H9 (cell line): Measurements from ENCODE around the gene ATP6V1G2. TPM values are rescaled to one million over a fixed set of nuclear protein-coding genes. Genes with fewer than 3 reads are reported as not detected.

Source experiments
- DNase-seq: peaks from one replicate; pipeline ENCODE4 v3.0.0-alpha.2; 2017
- H2AFZ ChIP-seq: one replicate; pipeline ENCODE4 v1.6.1; 2013; ENCODE audit warnings: mild to moderate bottlenecking, low read length, control low read depth, moderate library complexity
- H2AK5ac ChIP-seq: 2 replicates; pipeline ENCODE4 v1.6.1; 2013; ENCODE audit warnings: low read length, control low read depth, mixed read lengths; ENCODE audit not compliant: insufficient read length
- H2BK120ac ChIP-seq: one replicate; pipeline ENCODE4 v1.6.1; 2013; ENCODE audit warnings: low read depth, mild to moderate bottlenecking, low read length, control low read depth, inconsistent platforms; ENCODE audit not compliant: poor library complexity, severe bottlenecking
- H2BK12ac ChIP-seq: 2 replicates; pipeline ENCODE4 v1.6.1; 2013; ENCODE audit warnings: low read length, control low read depth, mixed read lengths, low read depth; ENCODE audit not compliant: insufficient read length
- H2BK15ac ChIP-seq: 2 replicates; pipeline ENCODE4 v1.6.1; 2013; ENCODE audit warnings: low read depth, low read length, control low read depth
- H2BK20ac ChIP-seq: one replicate; pipeline ENCODE4 v1.6.1; 2013; ENCODE audit warnings: low read depth, mild to moderate bottlenecking, low read length, control low read depth, inconsistent platforms; ENCODE audit not compliant: poor library complexity, severe bottlenecking
- H2BK5ac ChIP-seq: 2 replicates; pipeline ENCODE4 v1.6.1; 2013; ENCODE audit warnings: low read length, control low read depth, mixed read lengths; ENCODE audit not compliant: insufficient read length
- H3K14ac ChIP-seq: 2 replicates; pipeline ENCODE4 v1.6.1; 2013; ENCODE audit warnings: low read length, control low read depth; ENCODE audit not compliant: insufficient read depth
- H3K18ac ChIP-seq: 2 replicates; pipeline ENCODE4 v1.6.1; 2013; ENCODE audit warnings: low read depth, mild to moderate bottlenecking, mixed read lengths, low read length, control low read depth; ENCODE audit not compliant: insufficient read length
- H3K23ac ChIP-seq: 2 replicates; pipeline ENCODE4 v1.6.1; 2013; ENCODE audit warnings: low read length, control low read depth, mixed read lengths, low read depth; ENCODE audit not compliant: insufficient read length
- H3K23me2 ChIP-seq: 2 replicates; pipeline ENCODE4 v1.6.1; 2013; ENCODE audit warnings: low read depth, mild to moderate bottlenecking, mixed read lengths, low read length, control low read depth; ENCODE audit not compliant: insufficient read length, poor library complexity, severe bottlenecking
- H3K27ac ChIP-seq: 2 replicates; pipeline ENCODE4 v1.5.1; 2013; ENCODE audit warnings: low read length, control low read depth, mixed read lengths, low read depth; ENCODE audit not compliant: insufficient read length
- H3K27me3 ChIP-seq: 2 replicates; pipeline ENCODE4 v1.6.1; 2013; ENCODE audit warnings: low read length, control low read depth, inconsistent platforms; ENCODE audit not compliant: insufficient read depth
- H3K4ac ChIP-seq: 2 replicates; pipeline ENCODE4 v1.6.1; 2013; ENCODE audit warnings: low read depth, mild to moderate bottlenecking, control low read depth, inconsistent platforms, low read length, moderate library complexity
- H3K4me1 ChIP-seq: 2 replicates; pipeline ENCODE4 v1.6.1; 2013; ENCODE audit warnings: low read length, control low read depth, inconsistent platforms; ENCODE audit not compliant: insufficient read depth
- H3K4me2 ChIP-seq: 2 replicates; pipeline ENCODE4 v1.6.1; 2013; ENCODE audit warnings: low read length, control low read depth, mixed read lengths; ENCODE audit not compliant: insufficient read length, insufficient read depth
- H3K56ac ChIP-seq: 2 replicates; pipeline ENCODE4 v1.6.1; 2013; ENCODE audit warnings: low read depth, mild to moderate bottlenecking, mixed read lengths, low read length, control low read depth; ENCODE audit not compliant: insufficient read length
- H3K79me1 ChIP-seq: 2 replicates; pipeline ENCODE4 v1.6.1; 2013; ENCODE audit warnings: low read depth, mild to moderate bottlenecking, moderate library complexity, low read length, control low read depth, inconsistent platforms; ENCODE audit not compliant: insufficient read depth, poor library complexity, severe bottlenecking
- H3K79me2 ChIP-seq: 2 replicates; pipeline ENCODE4 v1.6.1; 2013; ENCODE audit warnings: low read length, control low read depth, inconsistent platforms; ENCODE audit not compliant: insufficient read depth
- H3K9ac ChIP-seq: 2 replicates; pipeline ENCODE4 v1.6.1; 2013; ENCODE audit warnings: low read length, control low read depth, mixed read lengths; ENCODE audit not compliant: insufficient read length; ENCODE audit errors: extremely low read depth
- H3K9me3 ChIP-seq: one replicate; pipeline ENCODE4 v1.6.1; 2013; ENCODE audit warnings: low read depth, low read length, inconsistent platforms; ENCODE audit not compliant: control insufficient read depth
- H3T11ph ChIP-seq: one replicate; pipeline ENCODE4 v1.6.1; 2013; ENCODE audit warnings: mild to moderate bottlenecking, low read length, control low read depth, inconsistent platforms
- H4K20me1 ChIP-seq: one replicate; pipeline ENCODE4 v1.6.1; 2013; ENCODE audit not compliant: control insufficient read depth, insufficient read length, insufficient read depth
- H4K5ac ChIP-seq: 2 replicates; pipeline ENCODE4 v1.6.1; 2013; ENCODE audit warnings: low read depth, mild to moderate bottlenecking, mixed read lengths, low read length, control low read depth; ENCODE audit not compliant: insufficient read length
- H4K8ac ChIP-seq: replicated peaks from 2 replicates; pipeline ENCODE4 v1.6.1; 2013; ENCODE audit warnings: low read length, control low read depth, mixed read lengths, low read depth; ENCODE audit not compliant: insufficient read length
- H4K91ac ChIP-seq: 2 replicates; pipeline ENCODE4 v1.6.1; 2013; ENCODE audit warnings: low read depth, mild to moderate bottlenecking, moderate library complexity, mixed read lengths, low read length, control low read depth; ENCODE audit not compliant: insufficient read length
- H3K27ac Mint-ChIP-seq, 3 experiments: 2 replicates in 2 of 3; 3 replicates in 1 of 3; pipeline ENCODE4 v1.8.0; 2020 to 2021; ENCODE audit warnings: mixed read lengths in 3 of 3, mild to moderate bottlenecking in 1 of 3, moderate library complexity in 1 of 3
- H3K27me3 Mint-ChIP-seq: 2 replicates; pipeline ENCODE4 v1.8.0; 2021; ENCODE audit warnings: low read depth, mild to moderate bottlenecking, moderate library complexity, mixed read lengths
- H3K36me3 Mint-ChIP-seq, 3 experiments: 2 replicates in 2 of 3; 3 replicates in 1 of 3; pipeline ENCODE4 v1.8.0; 2020 to 2021; ENCODE audit warnings: low read depth in 3 of 3, mixed read lengths in 3 of 3; ENCODE audit not compliant: insufficient read depth in 1 of 3
- H3K4me1 Mint-ChIP-seq, 2 experiments: 2 replicates each; pipeline ENCODE4 v1.8.0; 2020; ENCODE audit warnings: mixed read lengths in 2 of 2
- H3K4me3 Mint-ChIP-seq, 2 experiments: 2 replicates in 1 of 2; 3 replicates in 1 of 2; pipeline ENCODE4 v1.8.0; 2020 to 2021; ENCODE audit warnings: mild to moderate bottlenecking in 2 of 2, mixed read lengths in 2 of 2, moderate library complexity in 1 of 2
- H3K9me3 Mint-ChIP-seq, 2 experiments: 2 replicates in 1 of 2; 3 replicates in 1 of 2; pipeline ENCODE4 v1.8.0; 2020; ENCODE audit warnings: mild to moderate bottlenecking in 2 of 2, mixed read lengths in 2 of 2, moderate library complexity in 1 of 2
- CTCF ChIP-seq: fragments of 200-600 bp; sonication (generic); conservative IDR thresholded peaks from 3 replicates; pipeline ENCODE4 v1.8.0; 2021; ENCODE audit warnings: antibody characterized with exemption, mild to moderate bottlenecking
- WGBS: extraction: QIAGEN DNeasy Blood & Tissue Kit; methylation state at CpG from one replicate; pipeline ENCODE4 v1.1.7; 2013; ENCODE audit warnings: missing lambda C conversion rate, low lambda C conversion rate, mixed read lengths; ENCODE audit not compliant: insufficient read length; ENCODE audit errors: extremely low coverage; 5-methylcytosine and 5-hydroxymethylcytosine counted together
- total RNA-seq: library from RNA; stranded (reverse); gene quantifications from 2 replicates; pipeline ENCODE4 v1.2.1, GENCODE V29; 2021

The ATP6V1G2 gene
- total RNA-seq, 1 experiment from 2014 or later: 3.8 TPM

GRCh38 chr6:31531162-31531561 lies 15.2 kb downstream of the ATP6V1G2 start:
- H3K36me3 Mint-ChIP-seq: peaks cover 59 to 69% (median 64%) of the 10 kb centered on the region in 3 experiments
- Histone ChIP-seq H2BK120ac (no peak overlapping the region), H3K79me2 (no peaks in the 10 kb centered on the region; the same call in 1 of the 2 replicates), H3K18ac (no peak overlapping the region), H2BK20ac (no peak overlapping the region), H2AFZ (no peak overlapping the region), H2BK5ac (no peak overlapping the region), H3K9ac (no peak overlapping the region), H3K56ac (no peak overlapping the region), H3K23me2 (no peaks in the 10 kb centered on the region), H4K91ac (no peak overlapping the region), H3K9me3 (no peaks in the 10 kb centered on the region), H2BK15ac (no peak overlapping the region), H3K27me3 (no peaks in the 10 kb centered on the region), H2AK5ac (no peak overlapping the region), H3K23ac (no peak overlapping the region), H3K27ac (no peak overlapping the region), H3K79me1 (peaks cover 11% of the 10 kb centered on the region), H4K20me1 (peaks cover 4% of the 10 kb centered on the region), H3K14ac (no peak overlapping the region), H3K4me2 (no peak overlapping the region), H4K5ac (no peak overlapping the region), H3T11ph (no peak overlapping the region), H2BK12ac (no peak overlapping the region), H3K4me1 (no peaks in the 10 kb centered on the region; the same call in 1 of the 2 replicates), H3K4ac (no peak overlapping the region), H4K8ac (no peak overlapping the region)
- H3K4me1 Mint-ChIP-seq: peaks cover 23 to 33% of the 10 kb centered on the region in 2 experiments
- peak overlapping the region in 1 of 3 experiments; percentile 28; a peak in 2 of 7 replicates for H3K27ac Mint-ChIP-seq
- no peak overlapping the region for H3K4me3 Mint-ChIP-seq
- DNase-seq: no peak
- no peaks in the 10 kb centered on the region; a peak in 1 of 5 replicates for H3K9me3 Mint-ChIP-seq
- no peaks in the 10 kb centered on the region for H3K27me3 Mint-ChIP-seq
- no peak for TF ChIP-seq CTCF
- WGBS: no CpG with 5 or more reads among the region's 7 CpGs
